ENCODE results near the gene GALNTL6. TPM values are rescaled to one million over a fixed set of nuclear protein-coding genes. Genes with fewer than 3 reads are reported as not detected.

GALNTL6 gene
- total RNA-seq, 1 experiment from 2014 or later = not detected

- H3K36me3 Mint-ChIP-seq (ENCODE audit: insufficient read depth in 1 of 3, low read depth in 3 of 3) = peaks cover 8 to 21% (median 12%) of the 10 kb centered on the region in 3 experiments
- Histone ChIP-seq H2AK5ac (ENCODE audit: insufficient read length, low read length) (no peak overlapping the region), H2BK12ac (ENCODE audit: insufficient read length, low read depth, low read length) (no peak overlapping the region), H2BK5ac (ENCODE audit: insufficient read length, low read length) (no peak overlapping the region), H3K18ac (ENCODE audit: insufficient read length, low read depth, low read length) (no peak overlapping the region), H4K91ac (ENCODE audit: insufficient read length, low read depth, low read length) (no peak overlapping the region), H3K27ac (ENCODE audit: insufficient read length, low read depth, low read length) (no peak overlapping the region), H3K9me3 (ENCODE audit: control insufficient read depth, low read depth, low read length) (no peaks in the 10 kb centered on the region), H3T11ph (ENCODE audit: low read length) (no peak overlapping the region), H3K23ac (ENCODE audit: insufficient read length, low read depth, low read length) (no peak overlapping the region), H3K23me2 (ENCODE audit: insufficient read length, low read depth, low read length, poor library complexity, severe bottlenecking) (no peaks in the 10 kb centered on the region), H3K4me2 (ENCODE audit: insufficient read depth, insufficient read length, low read length) (no peak overlapping the region), H3K79me2 (ENCODE audit: insufficient read depth, low read length) (no peaks in the 10 kb centered on the region), H2BK120ac (ENCODE audit: low read depth, low read length, poor library complexity, severe bottlenecking) (no peak overlapping the region), H3K27me3 (ENCODE audit: insufficient read depth, low read length) (no peaks in the 10 kb centered on the region), H4K5ac (ENCODE audit: insufficient read length, low read depth, low read length) (no peak overlapping the region), H3K4ac (ENCODE audit: low read depth, low read length) (no peak overlapping the region), H4K8ac (replicated peaks; ENCODE audit: insufficient read length, low read depth, low read length) (no peak overlapping the region), H3K79me1 (ENCODE audit: insufficient read depth, low read depth, low read length, poor library complexity, severe bottlenecking) (no peaks in the 10 kb centered on the region), H3K56ac (ENCODE audit: insufficient read length, low read depth, low read length) (no peak overlapping the region), H2BK20ac (ENCODE audit: low read depth, low read length, poor library complexity, severe bottlenecking) (no peak overlapping the region), H3K4me1 (ENCODE audit: insufficient read depth, low read length) (peaks cover 7% of the 10 kb centered on the region; the same call in 1 of the 2 replicates), H3K9ac (ENCODE audit: extremely low read depth, insufficient read length, low read length) (no peak overlapping the region), H2AFZ (ENCODE audit: low read length) (no peak overlapping the region), H4K20me1 (ENCODE audit: control insufficient read depth, insufficient read depth, insufficient read length) (no peaks in the 10 kb centered on the region), H2BK15ac (ENCODE audit: low read depth, low read length) (no peak overlapping the region), H3K14ac (ENCODE audit: insufficient read depth, low read length) (no peak overlapping the region)
- DNase-seq = peak; percentile 26
- peaks cover 16% of the 10 kb centered on the region in 2 experiments for H3K9me3 Mint-ChIP-seq
- no CpG with 5 or more reads among the region's 1 CpG for WGBS (ENCODE audit: extremely low coverage, insufficient read length, low lambda C conversion rate)
- H3K4me1 Mint-ChIP-seq = peaks cover 21 to 25% of the 10 kb centered on the region in 2 experiments
- H3K27ac Mint-ChIP-seq = no peak overlapping the region
- peaks cover 6% of the 10 kb centered on the region for H3K27me3 Mint-ChIP-seq (ENCODE audit: low read depth)
- no peak for TF ChIP-seq CTCF (conservative IDR thresholded peaks at IDR 0.05)
- no peak overlapping the region for H3K4me3 Mint-ChIP-seq
These were observed 896.2 kb downstream of the GALNTL6 start for GRCh38 chr4:172709376-172709775.
